HEK293T (cell line): ENCODE results near the gene SLC22A13.

ENCODE experiments used
- CTCF ChIA-PET: fragments of 350-600 bp; formaldehyde crosslinking; extraction: SDS; loops from one replicate; lab custom pipeline; 2021; ENCODE audit warnings: antibody characterized with exemption, inconsistent platforms; lab: Yijun Ruan, JAX
- POLR2A ChIA-PET: fragments of 350-600 bp; formaldehyde crosslinking; extraction: SDS; loops from one replicate; lab custom pipeline; 2020; ENCODE audit warnings: antibody characterized with exemption, inconsistent platforms; lab: Yijun Ruan, JAX
- DNase-seq: peaks from one replicate; pipeline ENCODE4 v3.0.0; 2012; ENCODE audit warnings: mixed read lengths; ENCODE audit errors: extremely low spot score
- ARNT ChIP-seq: fragments of 450-650 bp; IDR thresholded peaks from 2 replicates; pipeline ENCODE4 v1.6.1; 2017; ENCODE audit warnings: mild to moderate bottlenecking
- BHLHE40 ChIP-seq: fragments of 450-650 bp; IDR thresholded peaks from 2 replicates; pipeline ENCODE4 v1.6.1; 2016; ENCODE audit warnings: mild to moderate bottlenecking, moderate library complexity, borderline replicate concordance
- ELF4 ChIP-seq: fragments of 450-650 bp; IDR thresholded peaks from 2 replicates; pipeline ENCODE4 v1.6.1; 2017; ENCODE audit warnings: antibody characterized with exemption
- FOXM1 ChIP-seq: fragments of 450-650 bp; IDR thresholded peaks from 2 replicates; pipeline ENCODE4 v1.6.1; 2017; ENCODE audit warnings: mild to moderate bottlenecking, borderline replicate concordance
- L3MBTL2 ChIP-seq: fragments of 450-650 bp; conservative IDR thresholded peaks from 2 replicates; pipeline ENCODE4 v1.6.1; 2016; ENCODE audit warnings: mild to moderate bottlenecking
- LEF1 ChIP-seq: fragments of 450-650 bp; IDR thresholded peaks from 2 replicates; pipeline ENCODE4 v1.6.1; 2017; ENCODE audit warnings: mild to moderate bottlenecking, borderline replicate concordance
- NFRKB ChIP-seq: fragments of 450-650 bp; IDR thresholded peaks from 2 replicates; pipeline ENCODE4 v1.6.1; 2016; ENCODE audit warnings: mild to moderate bottlenecking, moderate library complexity
- SUZ12 ChIP-seq: fragments of 450-650 bp; IDR thresholded peaks from 2 replicates; pipeline ENCODE4 v1.6.1; 2016; ENCODE audit warnings: mild to moderate bottlenecking
- ZNF384 ChIP-seq: fragments of 450-650 bp; IDR thresholded peaks from 2 replicates; pipeline ENCODE4 v1.6.1; 2016

SLC22A13 gene

GRCh38 chr3:38325256-38325655 is 59.6 kb downstream of the SLC22A13 start:
- TF ChIP-seq BHLHE40 (no peak), ZNF384 (no peak), ARNT (no peak)
- CTCF ChIA-PET = no interaction called here
- POLR2A ChIA-PET = no interaction called here
- DNase-seq = no peak

- no peak for DNase-seq
- ChIA-PET POLR2A (no interaction called here), CTCF (no interaction called here)
- no peak for TF ChIP-seq SUZ12
- no peak for TF ChIP-seq L3MBTL2
- no peak for TF ChIP-seq ELF4
- no peak for TF ChIP-seq FOXM1
- TF ChIP-seq NFRKB = no peak
- TF ChIP-seq LEF1 = no peak
Observed at GRCh38 chr3:38327335-38328009, 61.9 kb downstream of the SLC22A13 start.
